ENCODE data around the gene ANKRD11.

DNA sequence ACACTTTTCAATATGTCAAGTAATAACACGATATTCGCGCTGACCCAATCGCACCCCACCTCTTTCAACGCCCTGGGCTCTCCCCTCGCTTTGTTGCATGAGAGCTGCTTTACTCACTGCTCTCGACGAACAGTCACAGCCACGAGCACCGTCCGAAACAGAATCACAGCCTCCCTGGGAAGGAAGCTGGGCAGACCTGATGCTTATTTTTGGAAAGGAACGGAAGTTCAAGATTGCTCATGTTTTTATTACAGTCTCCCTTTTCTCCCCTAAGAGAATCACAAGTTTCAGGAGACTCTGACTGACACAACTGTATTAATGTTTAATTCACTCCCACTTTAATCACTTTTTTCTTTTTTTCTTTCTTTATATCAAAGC is 67.8 kb downstream of the ANKRD11 start:
- TF ChIP-seq POLR2A (IDR thresholded peaks at IDR 0.05; ENCODE audit: borderline replicate concordance, extremely low read depth, insufficient read depth, insufficient read length) (no peak), EZH2phosphoT487 (IDR thresholded peaks at IDR 0.05; ENCODE audit: borderline replicate concordance) (no peak), EGR1 (IDR thresholded peaks at IDR 0.05; ENCODE audit: low read depth) (no peak), EZH2 (IDR thresholded peaks at IDR 0.05) (no peak), SP1 (IDR thresholded peaks at IDR 0.05; ENCODE audit: low read depth) (no peak), CEBPB (IDR thresholded peaks at IDR 0.05; ENCODE audit: low read depth) (no peak), ZFX (IDR thresholded peaks at IDR 0.05) (no peak), JUND (IDR thresholded peaks at IDR 0.05) (no peak), RAD21 (IDR thresholded peaks at IDR 0.05; ENCODE audit: low read depth) (no peak), POLR2AphosphoS5 (IDR thresholded peaks at IDR 0.05; ENCODE audit: low read depth, low read length) (no peak), CBX3 (IDR thresholded peaks at IDR 0.05; ENCODE audit: low read depth) (no peak)
- TF ChIP-seq, protein P1, sequence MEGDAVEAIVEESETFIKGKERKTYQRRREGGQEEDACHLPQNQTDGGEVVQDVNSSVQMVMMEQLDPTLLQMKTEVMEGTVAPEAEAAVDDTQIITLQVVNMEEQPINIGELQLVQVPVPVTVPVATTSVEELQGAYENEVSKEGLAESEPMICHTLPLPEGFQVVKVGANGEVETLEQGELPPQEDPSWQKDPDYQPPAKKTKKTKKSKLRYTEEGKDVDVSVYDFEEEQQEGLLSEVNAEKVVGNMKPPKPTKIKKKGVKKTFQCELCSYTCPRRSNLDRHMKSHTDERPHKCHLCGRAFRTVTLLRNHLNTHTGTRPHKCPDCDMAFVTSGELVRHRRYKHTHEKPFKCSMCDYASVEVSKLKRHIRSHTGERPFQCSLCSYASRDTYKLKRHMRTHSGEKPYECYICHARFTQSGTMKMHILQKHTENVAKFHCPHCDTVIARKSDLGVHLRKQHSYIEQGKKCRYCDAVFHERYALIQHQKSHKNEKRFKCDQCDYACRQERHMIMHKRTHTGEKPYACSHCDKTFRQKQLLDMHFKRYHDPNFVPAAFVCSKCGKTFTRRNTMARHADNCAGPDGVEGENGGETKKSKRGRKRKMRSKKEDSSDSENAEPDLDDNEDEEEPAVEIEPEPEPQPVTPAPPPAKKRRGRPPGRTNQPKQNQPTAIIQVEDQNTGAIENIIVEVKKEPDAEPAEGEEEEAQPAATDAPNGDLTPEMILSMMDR (IDR thresholded peaks at IDR 0.05 in 2 of 3, conservative IDR thresholded peaks at IDR 0.05 in 1 of 3; ENCODE audit: borderline replicate concordance in 1 of 3, insufficient read depth in 1 of 3, low read depth in 2 of 3, low read length in 2 of 3) = no peak
- TF ChIP-seq, protein P2, sequence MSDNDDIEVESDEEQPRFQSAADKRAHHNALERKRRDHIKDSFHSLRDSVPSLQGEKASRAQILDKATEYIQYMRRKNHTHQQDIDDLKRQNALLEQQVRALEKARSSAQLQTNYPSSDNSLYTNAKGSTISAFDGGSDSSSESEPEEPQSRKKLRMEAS (IDR thresholded peaks at IDR 0.05) = no peak
- TF ChIP-seq, protein P3, sequence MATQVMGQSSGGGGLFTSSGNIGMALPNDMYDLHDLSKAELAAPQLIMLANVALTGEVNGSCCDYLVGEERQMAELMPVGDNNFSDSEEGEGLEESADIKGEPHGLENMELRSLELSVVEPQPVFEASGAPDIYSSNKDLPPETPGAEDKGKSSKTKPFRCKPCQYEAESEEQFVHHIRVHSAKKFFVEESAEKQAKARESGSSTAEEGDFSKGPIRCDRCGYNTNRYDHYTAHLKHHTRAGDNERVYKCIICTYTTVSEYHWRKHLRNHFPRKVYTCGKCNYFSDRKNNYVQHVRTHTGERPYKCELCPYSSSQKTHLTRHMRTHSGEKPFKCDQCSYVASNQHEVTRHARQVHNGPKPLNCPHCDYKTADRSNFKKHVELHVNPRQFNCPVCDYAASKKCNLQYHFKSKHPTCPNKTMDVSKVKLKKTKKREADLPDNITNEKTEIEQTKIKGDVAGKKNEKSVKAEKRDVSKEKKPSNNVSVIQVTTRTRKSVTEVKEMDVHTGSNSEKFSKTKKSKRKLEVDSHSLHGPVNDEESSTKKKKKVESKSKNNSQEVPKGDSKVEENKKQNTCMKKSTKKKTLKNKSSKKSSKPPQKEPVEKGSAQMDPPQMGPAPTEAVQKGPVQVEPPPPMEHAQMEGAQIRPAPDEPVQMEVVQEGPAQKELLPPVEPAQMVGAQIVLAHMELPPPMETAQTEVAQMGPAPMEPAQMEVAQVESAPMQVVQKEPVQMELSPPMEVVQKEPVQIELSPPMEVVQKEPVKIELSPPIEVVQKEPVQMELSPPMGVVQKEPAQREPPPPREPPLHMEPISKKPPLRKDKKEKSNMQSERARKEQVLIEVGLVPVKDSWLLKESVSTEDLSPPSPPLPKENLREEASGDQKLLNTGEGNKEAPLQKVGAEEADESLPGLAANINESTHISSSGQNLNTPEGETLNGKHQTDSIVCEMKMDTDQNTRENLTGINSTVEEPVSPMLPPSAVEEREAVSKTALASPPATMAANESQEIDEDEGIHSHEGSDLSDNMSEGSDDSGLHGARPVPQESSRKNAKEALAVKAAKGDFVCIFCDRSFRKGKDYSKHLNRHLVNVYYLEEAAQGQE (IDR thresholded peaks at IDR 0.05; ENCODE audit: low read depth) = no peak

Data from HCT116 (cell line).